HL-60 (cell line): Measurements from ENCODE around the gene RB1.

Experiments used
- CTCF ChIP-seq: IDR thresholded peaks from one replicate; pipeline ENCODE4 v1.5.1; 2011; ENCODE audit warnings: low read length, control low read depth, inconsistent platforms; ENCODE audit not compliant: insufficient read depth
- GABPA ChIP-seq: IDR thresholded peaks from 2 replicates; pipeline ENCODE4 v1.6.1; 2012; ENCODE audit warnings: low read depth
- POLR2AphosphoS5 ChIP-seq: IDR thresholded peaks from 2 replicates; pipeline ENCODE4 v1.6.1; 2012; ENCODE audit warnings: low read depth
- REST ChIP-seq: IDR thresholded peaks from 2 replicates; pipeline ENCODE4 v1.6.1; 2012; ENCODE audit warnings: low read depth; ENCODE audit not compliant: insufficient replicate concordance
- SPI1 ChIP-seq: IDR thresholded peaks from 2 replicates; pipeline ENCODE4 v1.6.1; 2012; ENCODE audit warnings: low read depth, mild to moderate bottlenecking, borderline replicate concordance

- TF ChIP-seq CTCF (no peak), GABPA (no peak), REST (no peak), POLR2AphosphoS5 (no peak), SPI1 (no peak)
Observed at GRCh38 chr13:48443442-48444208, 140.1 kb downstream of the RB1 start.
